Activated T-cell treated with anti-CD3 and anti-CD28 coated beads, Interleukin-2, amount 50 U/mL, for 24 hours (primary cell): ENCODE data around the gene PRSS1.
"Not testable (repeated sequence)": the region's sequence is repeated elsewhere in the genome, so short reads cannot be mapped to it uniquely, and the experiment has no call there.

Experiments used
- DNase-seq: peaks from one replicate; pipeline ENCODE4 v3.0.0-alpha.2; 2020
- H3K27ac Mint-ChIP-seq: 2 replicates; pipeline ENCODE4 v1.8.0; 2020; ENCODE audit warnings: mild to moderate bottlenecking, mixed read lengths
- H3K27me3 Mint-ChIP-seq: 2 replicates; pipeline ENCODE4 v1.8.0; 2020; ENCODE audit warnings: mixed read lengths
- H3K36me3 Mint-ChIP-seq: 2 replicates; pipeline ENCODE4 v1.8.0; 2020; ENCODE audit warnings: low read depth, mixed read lengths
- H3K4me1 Mint-ChIP-seq: 2 replicates; pipeline ENCODE4 v1.8.0; 2020; ENCODE audit warnings: low read depth, mixed read lengths
- H3K4me3 Mint-ChIP-seq: 2 replicates; pipeline ENCODE4 v1.8.0; 2020; ENCODE audit warnings: mild to moderate bottlenecking, moderate library complexity, mixed read lengths
- H3K9me3 Mint-ChIP-seq: 2 replicates; pipeline ENCODE4 v1.8.0; 2020; ENCODE audit warnings: mixed read lengths

PRSS1 gene

GRCh38 chr7:142754681-142755575 lies 5.7 kb downstream of the PRSS1 start:
- Mint-ChIP-seq H3K4me1 (no peaks in the 10 kb centered on the region), H3K27me3 (no peaks in the 10 kb centered on the region), H3K27ac (no peak overlapping the region), H3K9me3 (no peaks in the 10 kb centered on the region), H3K4me3 (no peak overlapping the region), H3K36me3 (no peaks in the 10 kb centered on the region)
- DNase-seq = no peak

- H3K27ac Mint-ChIP-seq, H3K9me3 Mint-ChIP-seq, H3K27me3 Mint-ChIP-seq, DNase-seq, H3K36me3 Mint-ChIP-seq, H3K4me3 Mint-ChIP-seq, H3K4me1 Mint-ChIP-seq: not testable (repeated sequence)
These were observed 9.0 kb downstream of the PRSS1 start for GRCh38 chr7:142758312-142758711.

- Mint-ChIP-seq H3K4me3 (no peak overlapping the region), H3K9me3 (no peaks in the 10 kb centered on the region), H3K4me1 (no peaks in the 10 kb centered on the region), H3K27ac (no peak overlapping the region), H3K27me3 (no peaks in the 10 kb centered on the region), H3K36me3 (no peaks in the 10 kb centered on the region)
- no peak for DNase-seq
These were observed 10.2 kb downstream of the PRSS1 start for GRCh38 chr7:142759433-142759832.

- DNase-seq = no peak
- H3K9me3 Mint-ChIP-seq = no peaks in the 10 kb centered on the region
- no peaks in the 10 kb centered on the region for H3K27me3 Mint-ChIP-seq
- H3K36me3 Mint-ChIP-seq = no peaks in the 10 kb centered on the region
- H3K4me1 Mint-ChIP-seq = no peaks in the 10 kb centered on the region
- H3K27ac Mint-ChIP-seq = no peak overlapping the region
- H3K4me3 Mint-ChIP-seq = no peak overlapping the region
These were observed 10.9 kb downstream of the PRSS1 start for GRCh38 chr7:142760071-142760642.

GRCh38 chr7:142761606-142762005 lies 12.3 kb downstream of the PRSS1 start:
- DNase-seq, H3K27ac Mint-ChIP-seq, H3K9me3 Mint-ChIP-seq, H3K27me3 Mint-ChIP-seq, H3K36me3 Mint-ChIP-seq, H3K4me1 Mint-ChIP-seq, H3K4me3 Mint-ChIP-seq: not testable (repeated sequence)

GRCh38 chr7:142762104-142762503 lies 12.8 kb downstream of the PRSS1 start:
- no peak overlapping the region for H3K4me3 Mint-ChIP-seq
- H3K9me3 Mint-ChIP-seq = no peaks in the 10 kb centered on the region
- no peaks in the 10 kb centered on the region for H3K27me3 Mint-ChIP-seq
- H3K27ac Mint-ChIP-seq = no peak overlapping the region
- no peak for DNase-seq
- H3K36me3 Mint-ChIP-seq = no peaks in the 10 kb centered on the region
- no peaks in the 10 kb centered on the region for H3K4me1 Mint-ChIP-seq

- H3K27me3 Mint-ChIP-seq = no peaks in the 10 kb centered on the region
- DNase-seq = no peak
- H3K9me3 Mint-ChIP-seq = no peaks in the 10 kb centered on the region
- H3K4me1 Mint-ChIP-seq = peaks cover 3% of the 10 kb centered on the region
- H3K4me3 Mint-ChIP-seq = no peak overlapping the region
- H3K36me3 Mint-ChIP-seq = no peaks in the 10 kb centered on the region
- no peak overlapping the region for H3K27ac Mint-ChIP-seq
These were observed 18.2 kb downstream of the PRSS1 start for GRCh38 chr7:142767451-142767850.

GRCh38 chr7:142767861-142768260 lies 18.6 kb downstream of the PRSS1 start:
- no peak overlapping the region for H3K4me3 Mint-ChIP-seq
- no peak for DNase-seq
- peaks cover 3% of the 10 kb centered on the region for H3K4me1 Mint-ChIP-seq
- H3K36me3 Mint-ChIP-seq = no peaks in the 10 kb centered on the region
- no peaks in the 10 kb centered on the region for H3K9me3 Mint-ChIP-seq
- no peak overlapping the region for H3K27ac Mint-ChIP-seq
- H3K27me3 Mint-ChIP-seq = no peaks in the 10 kb centered on the region

GRCh38 chr7:142768885-142769284 lies 19.6 kb downstream of the PRSS1 start:
- DNase-seq, H3K36me3 Mint-ChIP-seq, H3K4me3 Mint-ChIP-seq, H3K27ac Mint-ChIP-seq, H3K4me1 Mint-ChIP-seq, H3K27me3 Mint-ChIP-seq, H3K9me3 Mint-ChIP-seq: not testable (repeated sequence)

- no peak for DNase-seq
- Mint-ChIP-seq H3K4me1 (peaks cover 4% of the 10 kb centered on the region), H3K27ac (no peak within 1 kb of the TSS), H3K9me3 (no peaks in the 10 kb centered on the region), H3K36me3 (no peaks in the 10 kb centered on the region), H3K4me3 (no peak within 1 kb of the TSS), H3K27me3 (no peaks in the 10 kb centered on the region)
These were observed 21.5 kb downstream of the PRSS1 start, which contains the start of gene PRSS2 for GRCh38 chr7:142770661-142771352. PRSS2 (plus strand) TSS chr7:142770970; CDS start chr7:142770983, 13 bp downstream.

GRCh38 chr7:142771353-142771723 lies 22.1 kb downstream of the PRSS1 start:
- DNase-seq = no peak
- Mint-ChIP-seq H3K27me3 (no peaks in the 10 kb centered on the region), H3K36me3 (no peaks in the 10 kb centered on the region), H3K27ac (no peak overlapping the region), H3K4me3 (no peak overlapping the region), H3K9me3 (no peaks in the 10 kb centered on the region), H3K4me1 (peaks cover 7% of the 10 kb centered on the region)

GRCh38 chr7:142772051-142772450 lies 22.8 kb downstream of the PRSS1 start:
- Mint-ChIP-seq H3K27me3 (no peaks in the 10 kb centered on the region), H3K9me3 (no peaks in the 10 kb centered on the region), H3K4me3 (no peak overlapping the region), H3K27ac (no peak overlapping the region), H3K4me1 (peaks cover 7% of the 10 kb centered on the region), H3K36me3 (no peaks in the 10 kb centered on the region)
- no peak for DNase-seq

GRCh38 chr7:142772673-142773072 lies 23.4 kb downstream of the PRSS1 start:
- H3K9me3 Mint-ChIP-seq = no peaks in the 10 kb centered on the region
- H3K27me3 Mint-ChIP-seq = no peaks in the 10 kb centered on the region
- no peak for DNase-seq
- H3K4me1 Mint-ChIP-seq = peaks cover 7% of the 10 kb centered on the region
- no peak overlapping the region for H3K4me3 Mint-ChIP-seq
- H3K27ac Mint-ChIP-seq = no peak overlapping the region
- no peaks in the 10 kb centered on the region for H3K36me3 Mint-ChIP-seq

- Mint-ChIP-seq H3K36me3 (no peaks in the 10 kb centered on the region), H3K4me3 (no peak overlapping the region), H3K27me3 (no peaks in the 10 kb centered on the region), H3K9me3 (no peaks in the 10 kb centered on the region), H3K27ac (no peak overlapping the region), H3K4me1 (peaks cover 7% of the 10 kb centered on the region)
- DNase-seq = no peak
These were observed 24.0 kb downstream of the PRSS1 start for GRCh38 chr7:142773230-142773629.
